GM23338 (cell line): ENCODE measurements around the gene MRPL23. TPM values are rescaled to one million over a fixed set of nuclear protein-coding genes. Genes with fewer than 3 reads are reported as not detected.
A peak's percentile ranks its signal among the peaks of the same experiment; 100 is the strongest.

ENCODE experiments used
- ATAC-seq: fragments of 200-7000 bp; cut with Tn5 transposase; 3 replicates; pipeline ENCODE4 v1.9.1; 2020
- DNase-seq: peaks from one replicate; pipeline ENCODE4 v3.0.0-alpha.2; 2015; ENCODE audit warnings: low spot score
- H2AFZ ChIP-seq: fragments of 200-600 bp; sonication (generic); 2 replicates; pipeline ENCODE4 v1.8.0; 2016; ENCODE audit warnings: antibody characterized with exemption, mild to moderate bottlenecking, moderate library complexity
- H3F3A ChIP-seq: fragments of 200-600 bp; sonication (generic); replicated peaks from 2 replicates; pipeline ENCODE4 v1.8.0; 2017; ENCODE audit warnings: antibody characterized with exemption, mixed run types, low read depth
- H3K27ac ChIP-seq: fragments of 200-600 bp; sonication (generic); 2 replicates; pipeline ENCODE4 v1.6.1; 2016; ENCODE audit warnings: low read depth
- H3K27me3 ChIP-seq: fragments of 200-600 bp; sonication (generic); 2 replicates; pipeline ENCODE4 v1.8.0; 2016; ENCODE audit warnings: mild to moderate bottlenecking, mixed run types, moderate library complexity; ENCODE audit not compliant: insufficient read depth
- H3K36me3 ChIP-seq: fragments of 200-600 bp; sonication (generic); 2 replicates; pipeline ENCODE4 v1.8.0; 2016; ENCODE audit warnings: mild to moderate bottlenecking; ENCODE audit not compliant: insufficient read depth
- H3K4me1 ChIP-seq: fragments of 200-600 bp; sonication (generic); 2 replicates; pipeline ENCODE4 v1.8.0; 2016; ENCODE audit warnings: mild to moderate bottlenecking, moderate library complexity; ENCODE audit not compliant: insufficient read depth
- H3K4me2 ChIP-seq: fragments of 200-600 bp; sonication (generic); 2 replicates; pipeline ENCODE4 v1.7.1; 2017; ENCODE audit warnings: mixed run types
- H3K4me3 ChIP-seq: fragments of 200-600 bp; sonication (generic); 2 replicates; pipeline ENCODE4 v1.6.1; 2016; ENCODE audit warnings: mixed run types
- H3K79me2 ChIP-seq: fragments of 200-600 bp; sonication (generic); replicated peaks from 2 replicates; pipeline ENCODE4 v1.8.0; 2017; ENCODE audit warnings: mild to moderate bottlenecking; ENCODE audit not compliant: insufficient read depth
- H3K9me2 ChIP-seq: fragments of 200-600 bp; sonication (generic); 2 replicates; pipeline ENCODE4 v1.8.0; 2017; ENCODE audit not compliant: insufficient read depth
- H4K20me1 ChIP-seq: fragments of 200-600 bp; sonication (generic); replicated peaks from 2 replicates; pipeline ENCODE4 v1.8.0; 2017; ENCODE audit warnings: mild to moderate bottlenecking; ENCODE audit not compliant: insufficient read depth
- H3K27ac Mint-ChIP-seq: 2 replicates; pipeline ENCODE4 v1.8.0; 2020; ENCODE audit warnings: inconsistent platforms, mild to moderate bottlenecking, moderate library complexity, mixed read lengths
- H3K27me3 Mint-ChIP-seq: 3 replicates; pipeline ENCODE4 v1.8.0; 2022; ENCODE audit warnings: low read depth, mild to moderate bottlenecking, moderate library complexity, mixed read lengths, inconsistent platforms; ENCODE audit not compliant: insufficient read depth, poor library complexity
- H3K36me3 Mint-ChIP-seq: 3 replicates; pipeline ENCODE4 v1.8.0; 2021; ENCODE audit warnings: low read depth, mild to moderate bottlenecking, inconsistent platforms, moderate library complexity, mixed read lengths
- H3K4me1 Mint-ChIP-seq: 3 replicates; pipeline ENCODE4 v1.8.0; 2020; ENCODE audit warnings: mild to moderate bottlenecking, inconsistent platforms, mixed read lengths
- H3K4me3 Mint-ChIP-seq: 3 replicates; pipeline ENCODE4 v1.8.0; 2021; ENCODE audit warnings: moderate library complexity, mild to moderate bottlenecking, inconsistent platforms, mixed read lengths
- H3K9me3 Mint-ChIP-seq: 3 replicates; pipeline ENCODE4 v1.8.0; 2020; ENCODE audit warnings: moderate library complexity, mild to moderate bottlenecking, inconsistent platforms, mixed read lengths
- CTCF ChIP-seq, 2 experiments: fragments of 200-600 bp in 1 of 2; sonication (generic) in 1 of 2; conservative IDR thresholded peaks; 2 replicates each; pipeline versions ENCODE4 v1.5.1 to v1.6.1; 2016 to 2017; ENCODE audit warnings: antibody characterized with exemption in 2 of 2, low read depth in 2 of 2, mild to moderate bottlenecking in 2 of 2, moderate library complexity in 1 of 2
- ETS1 ChIP-seq: IDR thresholded peaks from 2 replicates; pipeline ENCODE4 v1.6.1; 2016; ENCODE audit warnings: antibody characterized with exemption
- EZH2phosphoT487 ChIP-seq: fragments of 200-600 bp; sonication (generic); IDR thresholded peaks from one replicate; pipeline ENCODE4 v1.8.1; 2018; ENCODE audit warnings: antibody characterized with exemption; ENCODE audit not compliant: unreplicated experiment
- NANOG ChIP-seq: IDR thresholded peaks from 2 replicates; pipeline ENCODE4 v1.6.1; 2016; ENCODE audit warnings: antibody characterized with exemption, borderline replicate concordance
- POLR2AphosphoS5 ChIP-seq: IDR thresholded peaks from 2 replicates; pipeline ENCODE4 v1.6.1; 2016; ENCODE audit warnings: antibody characterized with exemption, low read depth
- REST ChIP-seq: IDR thresholded peaks from one replicate; pipeline ENCODE4 v1.6.1; 2018; ENCODE audit warnings: antibody characterized with exemption; ENCODE audit not compliant: unreplicated experiment
- STAT1 ChIP-seq: IDR thresholded peaks from one replicate; pipeline ENCODE4 v1.6.1; 2016; ENCODE audit warnings: antibody characterized with exemption; ENCODE audit not compliant: unreplicated experiment
- ZNF114 ChIP-seq: fragments of 250-450 bp; sonication (Bioruptor Pico); IDR thresholded peaks from 2 replicates; pipeline ENCODE4 v1.5.0; 2020; ENCODE audit warnings: mild to moderate bottlenecking, moderate library complexity
- ZNF331 ChIP-seq: fragments of 250-450 bp; sonication (Bioruptor Pico); IDR thresholded peaks from 2 replicates; pipeline ENCODE4 v1.5.0; 2020; ENCODE audit warnings: low read depth, mild to moderate bottlenecking, moderate library complexity
- ZNF462 ChIP-seq: fragments of 250-450 bp; sonication (Bioruptor Pico); IDR thresholded peaks from 2 replicates; pipeline ENCODE4 v1.5.0; 2020; ENCODE audit warnings: mild to moderate bottlenecking, moderate library complexity
- polyA plus RNA-seq: library from polyadenylated mRNA; unstranded; fragments of >200 nt; fragmentation: Nextera tagmentation; extraction: Ambion mirVana; gene quantifications from 2 replicates; pipeline ENCODE4 v1.2.1, GENCODE V29; 2016
- total RNA-seq: library from RNA; depleted of rRNA; stranded (reverse); fragments of >200 nt; shearing (Covaris generic); gene quantifications from 2 replicates; pipeline ENCODE4 v1.2.3, GENCODE V29; 2014

The MRPL23 gene
- total and polyA plus RNA-seq, 2 experiments from 2014 or later, result 84.7 to 91.5 TPM

- TF ChIP-seq CTCF (conservative IDR thresholded peaks at IDR 0.05; ENCODE audit: low read depth in 2 of 2) (no peak), STAT1 (no peak), EZH2phosphoT487 (no peak)
Observed at GRCh38 chr11:2002807-2003206, 55.7 kb downstream of the MRPL23 start (continued).

GRCh38 chr11:2004466-2004865 is 57.3 kb downstream of the MRPL23 start:
- no peak overlapping the region for H3K27ac ChIP-seq
- no peak overlapping the region for H3K27ac Mint-ChIP-seq
- H3K4me2 ChIP-seq, result no peak overlapping the region
- H3K27me3 ChIP-seq, result no peaks in the 10 kb centered on the region
- H4K20me1 ChIP-seq, result no peaks in the 10 kb centered on the region
- H3K36me3 Mint-ChIP-seq, result no peaks in the 10 kb centered on the region
- H3K79me2 ChIP-seq, result no peaks in the 10 kb centered on the region
- DNase-seq, result no peak
- no peaks in the 10 kb centered on the region for H3K27me3 Mint-ChIP-seq
- no peaks in the 10 kb centered on the region for H3F3A ChIP-seq
- ATAC-seq, result peak; percentile 99
- H3K4me3 Mint-ChIP-seq, result no peak overlapping the region
- no peaks in the 10 kb centered on the region for H3K4me1 Mint-ChIP-seq
- H3K9me2 ChIP-seq, result no peaks in the 10 kb centered on the region
- no peaks in the 10 kb centered on the region for H3K9me3 Mint-ChIP-seq
- no peaks in the 10 kb centered on the region for H3K36me3 ChIP-seq
- no peak overlapping the region for H2AFZ ChIP-seq
- no peaks in the 10 kb centered on the region for H3K4me1 ChIP-seq
- no peak overlapping the region for H3K4me3 ChIP-seq
- TF ChIP-seq REST, result no peak
- TF ChIP-seq ETS1, result no peak
- TF ChIP-seq NANOG, result no peak
- TF ChIP-seq ZNF331 (CRISPR knock-in tag), result no peak
- TF ChIP-seq STAT1, result no peak
- no peak for TF ChIP-seq ZNF462 (CRISPR knock-in tag)
- TF ChIP-seq CTCF (conservative IDR thresholded peaks at IDR 0.05; ENCODE audit: low read depth in 2 of 2), result no peak
- no peak for TF ChIP-seq EZH2phosphoT487
- TF ChIP-seq ZNF114, result no peak
- TF ChIP-seq POLR2AphosphoS5, result no peak
